HEK293 (cell line): ENCODE data around the gene SBF2.

Experiments used
- SP2 ChIP-seq: fragments of 450-650 bp; formaldehyde crosslinking; IDR thresholded peaks from 2 replicates; pipeline ENCODE4 v1.5.1; 2016; ENCODE audit warnings: missing biosample characterization, missing genetic modification characterization
- YY1 ChIP-seq: fragments of 450-650 bp; formaldehyde crosslinking; IDR thresholded peaks from 2 replicates; pipeline ENCODE4 v1.5.1; 2018; ENCODE audit warnings: missing biosample characterization, missing genetic modification characterization
- ZBTB44 ChIP-seq: fragments of 450-650 bp; IDR thresholded peaks from 2 replicates; pipeline ENCODE4 v1.5.1; 2018; ENCODE audit warnings: missing biosample characterization, mild to moderate bottlenecking, missing genetic modification characterization
- ZFP69B ChIP-seq: fragments of 450-650 bp; formaldehyde crosslinking; IDR thresholded peaks from 2 replicates; pipeline ENCODE4 v1.5.1; 2016; ENCODE audit warnings: missing biosample characterization, missing genetic modification characterization
- ZNF146 ChIP-seq: fragments of 450-650 bp; formaldehyde crosslinking; IDR thresholded peaks from 2 replicates; pipeline ENCODE4 v1.5.1; 2016; ENCODE audit warnings: missing biosample characterization, missing genetic modification characterization
- ZNF513 ChIP-seq: fragments of 450-650 bp; IDR thresholded peaks from 2 replicates; pipeline ENCODE4 v1.5.1; 2018; ENCODE audit warnings: missing biosample characterization, missing genetic modification characterization
- ZNF521 ChIP-seq: fragments of 450-650 bp; formaldehyde crosslinking; IDR thresholded peaks from 2 replicates; pipeline ENCODE4 v1.5.1; 2017; ENCODE audit warnings: missing biosample characterization, mild to moderate bottlenecking, missing genetic modification characterization
- ZNF747 ChIP-seq: fragments of 450-650 bp; formaldehyde crosslinking; IDR thresholded peaks from 2 replicates; pipeline ENCODE4 v1.5.1; 2016; ENCODE audit warnings: missing biosample characterization, missing genetic modification characterization
- TF ChIP-seq, protein P1 (sequence below): fragments of 450-650 bp; formaldehyde crosslinking; IDR thresholded peaks from 2 replicates; pipeline ENCODE4 v1.5.1; 2016; ENCODE audit warnings: missing biosample characterization, missing genetic modification characterization

DNA sequence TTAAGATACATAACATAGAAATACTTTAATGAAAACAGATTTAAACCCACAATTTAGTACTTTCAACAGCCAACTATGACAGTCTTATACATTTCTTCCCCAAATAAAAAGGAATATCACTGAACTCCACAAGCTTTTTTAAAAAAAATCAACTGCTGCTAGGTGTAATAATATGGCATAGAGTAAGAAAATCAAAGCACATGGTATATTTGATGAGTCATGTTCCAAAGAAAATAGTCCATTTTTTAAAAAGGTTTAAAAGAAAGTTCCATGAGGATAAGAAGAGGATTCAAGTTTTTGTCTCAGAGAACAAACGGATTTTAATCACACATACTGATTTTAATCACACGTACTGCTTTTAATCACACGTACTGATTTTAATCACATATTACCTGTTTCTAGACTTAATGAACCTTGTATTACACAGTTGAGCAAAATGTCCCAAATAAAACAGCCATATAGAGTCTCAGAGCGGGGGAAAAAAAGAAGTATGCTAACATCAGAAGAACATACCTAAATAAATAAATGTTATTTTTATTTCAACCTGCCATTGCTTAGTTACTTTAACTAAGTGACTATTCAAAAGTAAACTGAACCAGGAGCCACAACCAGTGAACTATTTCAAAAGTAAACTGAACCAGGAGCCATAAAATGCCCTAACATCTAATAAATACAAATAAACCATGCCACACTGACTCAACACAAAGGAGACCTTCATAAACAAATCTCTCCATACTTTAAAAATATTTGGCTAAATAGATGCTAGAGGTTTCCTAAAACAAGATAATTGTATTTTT is 198.4 kb downstream of the SBF2 start:
- TF ChIP-seq, protein P1, sequence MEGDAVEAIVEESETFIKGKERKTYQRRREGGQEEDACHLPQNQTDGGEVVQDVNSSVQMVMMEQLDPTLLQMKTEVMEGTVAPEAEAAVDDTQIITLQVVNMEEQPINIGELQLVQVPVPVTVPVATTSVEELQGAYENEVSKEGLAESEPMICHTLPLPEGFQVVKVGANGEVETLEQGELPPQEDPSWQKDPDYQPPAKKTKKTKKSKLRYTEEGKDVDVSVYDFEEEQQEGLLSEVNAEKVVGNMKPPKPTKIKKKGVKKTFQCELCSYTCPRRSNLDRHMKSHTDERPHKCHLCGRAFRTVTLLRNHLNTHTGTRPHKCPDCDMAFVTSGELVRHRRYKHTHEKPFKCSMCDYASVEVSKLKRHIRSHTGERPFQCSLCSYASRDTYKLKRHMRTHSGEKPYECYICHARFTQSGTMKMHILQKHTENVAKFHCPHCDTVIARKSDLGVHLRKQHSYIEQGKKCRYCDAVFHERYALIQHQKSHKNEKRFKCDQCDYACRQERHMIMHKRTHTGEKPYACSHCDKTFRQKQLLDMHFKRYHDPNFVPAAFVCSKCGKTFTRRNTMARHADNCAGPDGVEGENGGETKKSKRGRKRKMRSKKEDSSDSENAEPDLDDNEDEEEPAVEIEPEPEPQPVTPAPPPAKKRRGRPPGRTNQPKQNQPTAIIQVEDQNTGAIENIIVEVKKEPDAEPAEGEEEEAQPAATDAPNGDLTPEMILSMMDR (tag by site-specific recombination): no peak
- TF ChIP-seq ZNF146: no peak
- no peak for TF ChIP-seq ZBTB44 (tag by site-specific recombination)
- no peak for TF ChIP-seq SP2 (tag by site-specific recombination)
- no peak for TF ChIP-seq ZNF513 (tag by site-specific recombination)
- TF ChIP-seq ZNF747 (tag by site-specific recombination): no peak
- TF ChIP-seq ZFP69B (tag by site-specific recombination): no peak
- no peak for TF ChIP-seq YY1
- no peak for TF ChIP-seq ZNF521 (tag by site-specific recombination)
